WI38 (cell line): ENCODE measurements around the gene ALK.

Source experiments
- H3K4me3 ChIP-seq: 2 replicates; pipeline ENCODE4 v1.5.1; 2011; ENCODE audit warnings: low read depth, mild to moderate bottlenecking, control low read depth, low read length
- TF ChIP-seq, protein P1 (sequence below): IDR thresholded peaks from 2 replicates; pipeline ENCODE4 v1.5.1; 2012; ENCODE audit warnings: low read depth, mild to moderate bottlenecking, control low read depth, low read length

Gene ALK

DNA sequence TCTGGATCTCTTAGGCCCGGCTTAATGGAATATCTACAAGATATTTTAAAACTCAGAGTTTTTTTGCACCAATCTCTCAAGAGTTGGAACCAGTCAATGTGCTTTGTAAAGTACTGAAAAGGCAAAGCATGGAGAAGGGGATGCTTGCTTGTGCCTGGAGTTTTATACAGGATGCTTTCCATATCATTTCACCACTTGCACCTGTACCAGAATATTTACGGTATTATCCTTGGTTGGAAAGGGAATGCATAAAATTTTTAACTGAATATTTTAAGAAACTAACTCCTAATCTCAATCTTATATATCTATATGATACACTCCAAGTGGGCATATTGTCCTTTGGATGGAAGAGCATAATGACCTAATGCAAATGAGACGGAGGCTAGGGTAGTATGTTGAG, 487.5 kb downstream of the ALK start:
- H3K4me3 ChIP-seq: no peak overlapping the region
- TF ChIP-seq, protein P1, sequence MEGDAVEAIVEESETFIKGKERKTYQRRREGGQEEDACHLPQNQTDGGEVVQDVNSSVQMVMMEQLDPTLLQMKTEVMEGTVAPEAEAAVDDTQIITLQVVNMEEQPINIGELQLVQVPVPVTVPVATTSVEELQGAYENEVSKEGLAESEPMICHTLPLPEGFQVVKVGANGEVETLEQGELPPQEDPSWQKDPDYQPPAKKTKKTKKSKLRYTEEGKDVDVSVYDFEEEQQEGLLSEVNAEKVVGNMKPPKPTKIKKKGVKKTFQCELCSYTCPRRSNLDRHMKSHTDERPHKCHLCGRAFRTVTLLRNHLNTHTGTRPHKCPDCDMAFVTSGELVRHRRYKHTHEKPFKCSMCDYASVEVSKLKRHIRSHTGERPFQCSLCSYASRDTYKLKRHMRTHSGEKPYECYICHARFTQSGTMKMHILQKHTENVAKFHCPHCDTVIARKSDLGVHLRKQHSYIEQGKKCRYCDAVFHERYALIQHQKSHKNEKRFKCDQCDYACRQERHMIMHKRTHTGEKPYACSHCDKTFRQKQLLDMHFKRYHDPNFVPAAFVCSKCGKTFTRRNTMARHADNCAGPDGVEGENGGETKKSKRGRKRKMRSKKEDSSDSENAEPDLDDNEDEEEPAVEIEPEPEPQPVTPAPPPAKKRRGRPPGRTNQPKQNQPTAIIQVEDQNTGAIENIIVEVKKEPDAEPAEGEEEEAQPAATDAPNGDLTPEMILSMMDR: no peak

DNA sequence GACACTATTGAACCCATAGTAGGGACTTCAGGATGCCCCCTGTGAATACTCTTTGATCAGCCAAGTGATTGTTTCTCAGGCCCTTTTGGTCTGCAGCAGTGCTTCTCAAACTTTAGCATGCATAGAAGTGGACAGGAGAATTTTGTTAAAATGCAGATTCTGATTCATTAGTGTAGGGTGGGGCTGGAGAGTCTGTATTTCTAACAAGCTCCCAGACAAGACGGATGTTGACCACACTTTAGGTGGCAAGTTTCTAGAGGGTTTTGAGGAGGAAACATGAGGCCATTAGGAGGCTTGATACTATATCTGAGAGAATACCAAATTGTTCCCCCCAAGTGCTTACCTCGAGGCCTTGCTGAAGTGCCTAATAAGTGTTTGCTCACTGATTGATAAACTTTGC, 488.3 kb downstream of the ALK start:
- no peak overlapping the region for H3K4me3 ChIP-seq
- TF ChIP-seq, protein P1: no peak

GRCh38 chr2:29431485-29431884, 489.9 kb downstream of the ALK start:
- H3K4me3 ChIP-seq: no peak overlapping the region
- TF ChIP-seq, protein P1: no peak

GRCh38 chr2:29430382-29431112, 490.8 kb downstream of the ALK start:
- TF ChIP-seq, protein P1: no peak
- no peak overlapping the region for H3K4me3 ChIP-seq

DNA sequence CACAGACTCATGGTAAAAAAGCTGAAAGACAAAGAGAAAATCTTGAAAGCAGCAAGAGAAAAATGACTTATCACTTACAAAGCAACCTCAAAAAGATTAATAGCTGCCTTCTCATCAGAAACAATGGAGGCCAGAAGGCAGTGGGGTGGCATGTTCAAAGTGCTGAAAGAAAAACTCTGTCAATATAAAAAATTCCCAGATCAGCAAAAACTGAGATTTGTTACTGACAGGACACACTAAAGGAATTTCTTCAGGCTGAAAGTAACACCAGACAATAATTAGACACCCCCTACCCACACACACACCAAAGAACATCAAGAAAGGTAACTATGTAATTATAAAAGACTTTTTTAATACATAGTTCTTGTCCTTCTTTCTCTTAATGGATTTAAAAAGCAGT, 495.0 kb downstream of the ALK start:
- TF ChIP-seq, protein P1: no peak
- H3K4me3 ChIP-seq: no peak overlapping the region

- no peak overlapping the region for H3K4me3 ChIP-seq
Measured at GRCh38 chr2:29425866-29426265, 495.5 kb downstream of the ALK start.

DNA sequence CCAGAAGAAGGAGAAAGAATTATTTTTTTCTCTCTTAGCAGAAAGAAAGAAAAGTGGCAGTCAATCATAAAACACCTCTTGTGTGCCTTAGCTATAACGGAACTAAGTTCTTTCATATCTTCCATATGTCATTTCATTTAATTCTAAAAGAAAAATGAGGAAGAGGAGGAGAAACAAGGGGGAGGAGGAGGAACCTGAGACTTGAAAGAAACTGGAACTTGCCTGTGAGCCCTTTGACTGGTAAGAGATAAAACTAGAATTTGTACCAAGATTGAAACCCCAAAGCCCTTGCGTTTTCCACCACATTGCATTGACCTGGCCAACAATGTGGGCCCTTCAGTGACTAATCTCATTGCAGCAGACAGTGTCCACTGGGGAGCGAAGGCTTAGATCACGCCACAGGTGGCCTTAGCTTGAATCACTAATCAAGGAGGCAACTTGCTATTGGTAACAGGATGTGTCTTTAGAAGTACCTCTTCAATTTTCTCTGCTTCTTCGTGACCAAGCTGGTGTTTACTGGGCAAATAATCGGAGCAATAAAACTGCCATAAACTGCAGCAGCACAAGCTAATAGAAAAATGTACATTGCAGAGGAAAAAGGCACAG, 498.2 kb downstream of the ALK start:
- TF ChIP-seq, protein P1: no peak
- H3K4me3 ChIP-seq: no peak overlapping the region

More at GRCh38 chr2:29425866-29426265, 495.5 kb downstream of the ALK start:
- TF ChIP-seq, protein P1: no peak
